Activated CD8-positive, alpha-beta T cell treated with anti-CD3 and anti-CD28 coated beads for 36 hours (primary cell): ENCODE data around the gene RPL7L1. TPM values are rescaled to one million over a fixed set of nuclear protein-coding genes. Genes with fewer than 3 reads are reported as not detected.
A peak's percentile ranks its signal among the peaks of the same experiment; 100 is the strongest.

Experiments used
- ATAC-seq: fragments of 200-7000 bp; cut with Tn5 transposase; one replicate; pipeline ENCODE4 v1.10.0; 2021; ENCODE audit warnings: mild to moderate bottlenecking, moderate library complexity
- CTCF ChIA-PET: fragments of 350-600 bp; sonication (Branson Sonifier 250); formaldehyde crosslinking; loops from one replicate; lab custom pipeline; 2021; ENCODE audit warnings: antibody characterized with exemption; lab: Charles Lee
- POLR2A ChIA-PET: fragments of 350-600 bp; sonication (Branson Sonifier 250); formaldehyde crosslinking; loops from one replicate; lab custom pipeline; 2021; ENCODE audit warnings: antibody characterized with exemption; lab: Charles Lee
- DNase-seq: peaks from one replicate; pipeline ENCODE4 v3.0.0-alpha.2; 2020
- H3K27ac Mint-ChIP-seq: one replicate; pipeline ENCODE4 v1.8.0; 2021; ENCODE audit warnings: mild to moderate bottlenecking, mixed read lengths
- H3K27me3 Mint-ChIP-seq: one replicate; pipeline ENCODE4 v1.8.0; 2021; ENCODE audit warnings: mixed read lengths
- H3K36me3 Mint-ChIP-seq: one replicate; pipeline ENCODE4 v1.8.0; 2021; ENCODE audit warnings: low read depth, mixed read lengths
- H3K4me1 Mint-ChIP-seq: one replicate; pipeline ENCODE4 v1.8.0; 2021; ENCODE audit warnings: low read depth, mixed read lengths
- H3K4me3 Mint-ChIP-seq: one replicate; pipeline ENCODE4 v1.8.0; 2021; ENCODE audit warnings: mild to moderate bottlenecking, moderate library complexity, mixed read lengths
- H3K9me3 Mint-ChIP-seq: one replicate; pipeline ENCODE4 v1.8.0; 2021; ENCODE audit warnings: mixed read lengths
- intact Hi-C: fragments of 100-400 bp; cut with micrococcal nuclease; formaldehyde crosslinking; loops from one replicate; pipeline ENCODE4 v1.10.0; 2022
- total RNA-seq, 2 experiments: library from RNA; stranded (reverse); gene quantifications; one replicate each; pipeline ENCODE4 v1.2.3, GENCODE V29; 2021
- TF ChIP-seq, protein P1 (sequence below): fragments of 200-600 bp; IDR thresholded peaks from one replicate; pipeline ENCODE4 v1.8.0; 2022; ENCODE audit warnings: antibody characterized with exemption, mild to moderate bottlenecking

RPL7L1 gene
- total RNA-seq, 2 experiments from 2014 or later: 135 to 137 TPM

DNA sequence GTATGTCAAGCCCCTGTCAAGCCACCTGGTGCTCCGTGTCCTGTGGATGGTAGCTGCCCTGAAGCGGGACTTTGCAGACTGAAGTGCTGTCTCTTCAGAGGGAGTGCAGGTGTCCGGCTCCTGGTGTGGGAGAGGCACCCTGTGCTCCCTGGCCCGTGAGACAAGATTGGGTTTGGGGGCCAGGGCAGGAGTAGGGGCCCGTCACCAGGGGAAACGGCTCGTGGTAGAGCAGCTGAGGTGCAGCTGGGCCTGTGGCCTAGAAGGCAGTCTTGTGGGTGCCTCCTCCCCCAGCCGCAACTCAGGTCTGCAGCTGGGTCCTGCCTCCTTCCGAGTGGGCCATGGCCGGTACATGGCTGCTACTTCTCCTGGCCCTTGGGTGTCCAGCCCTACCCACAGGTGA, 36.3 kb downstream of the RPL7L1 start, which contains the start of gene PTCRA:
Gene PTCRA, plus strand, starts transcription at position 322 of the 400 bp plus-strand sequence. Its CDS starts 17 bp downstream, at position 339.
- intact Hi-C loops: no loop called here
- Mint-ChIP-seq H3K4me1 (peaks cover 4% of the 10 kb centered on the region), H3K27ac (no peak within 1 kb of the TSS), H3K4me3 (no peak within 1 kb of the TSS), H3K36me3 (no peaks in the 10 kb centered on the region), H3K9me3 (no peaks in the 10 kb centered on the region), H3K27me3 (peaks cover 10% of the 10 kb centered on the region)
- ATAC-seq: peak; percentile 25
- no peak for DNase-seq
- TF ChIP-seq, protein P1, sequence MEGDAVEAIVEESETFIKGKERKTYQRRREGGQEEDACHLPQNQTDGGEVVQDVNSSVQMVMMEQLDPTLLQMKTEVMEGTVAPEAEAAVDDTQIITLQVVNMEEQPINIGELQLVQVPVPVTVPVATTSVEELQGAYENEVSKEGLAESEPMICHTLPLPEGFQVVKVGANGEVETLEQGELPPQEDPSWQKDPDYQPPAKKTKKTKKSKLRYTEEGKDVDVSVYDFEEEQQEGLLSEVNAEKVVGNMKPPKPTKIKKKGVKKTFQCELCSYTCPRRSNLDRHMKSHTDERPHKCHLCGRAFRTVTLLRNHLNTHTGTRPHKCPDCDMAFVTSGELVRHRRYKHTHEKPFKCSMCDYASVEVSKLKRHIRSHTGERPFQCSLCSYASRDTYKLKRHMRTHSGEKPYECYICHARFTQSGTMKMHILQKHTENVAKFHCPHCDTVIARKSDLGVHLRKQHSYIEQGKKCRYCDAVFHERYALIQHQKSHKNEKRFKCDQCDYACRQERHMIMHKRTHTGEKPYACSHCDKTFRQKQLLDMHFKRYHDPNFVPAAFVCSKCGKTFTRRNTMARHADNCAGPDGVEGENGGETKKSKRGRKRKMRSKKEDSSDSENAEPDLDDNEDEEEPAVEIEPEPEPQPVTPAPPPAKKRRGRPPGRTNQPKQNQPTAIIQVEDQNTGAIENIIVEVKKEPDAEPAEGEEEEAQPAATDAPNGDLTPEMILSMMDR: no peak
- ChIA-PET POLR2A (interaction anchor here (1.2 kb wide), 1 partner anchor 64 kb away, joined by 3 read pairs; the partner anchor contains the start of gene PEX6), CTCF (interaction anchor here (1.1 to 1.9 kb wide), 2 partner anchors 14 to 16 kb away, joined by 3 to 6 read pairs; no protein-coding TSS in a partner anchor)

DNA sequence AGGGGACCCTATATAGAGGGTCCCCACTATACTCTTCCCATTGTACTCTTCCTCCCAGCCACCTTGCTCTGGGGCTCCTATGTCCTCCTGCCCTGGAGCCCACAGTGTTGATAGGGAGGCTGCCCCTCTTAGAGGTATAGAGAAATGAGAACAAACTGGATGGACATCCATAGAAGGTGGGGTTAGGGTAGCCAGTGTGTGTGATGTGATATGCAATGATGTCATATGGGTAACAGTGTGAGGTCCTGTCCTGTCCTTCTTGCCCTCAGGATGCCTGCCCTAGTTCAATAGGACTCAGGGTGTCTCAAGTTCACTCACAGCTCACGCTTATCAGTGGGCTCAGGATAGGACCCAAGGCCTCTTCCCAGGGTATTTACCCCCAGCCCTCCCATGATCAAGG, 36.9 kb downstream of the RPL7L1 start:
- POLR2A ChIA-PET: no interaction called here
- CTCF ChIA-PET: interaction anchor here (1.3 to 1.9 kb wide), 2 partner anchors 13 to 15 kb away, joined by 3 to 6 read pairs; partner anchors contain the start of gene CNPY3

DNA sequence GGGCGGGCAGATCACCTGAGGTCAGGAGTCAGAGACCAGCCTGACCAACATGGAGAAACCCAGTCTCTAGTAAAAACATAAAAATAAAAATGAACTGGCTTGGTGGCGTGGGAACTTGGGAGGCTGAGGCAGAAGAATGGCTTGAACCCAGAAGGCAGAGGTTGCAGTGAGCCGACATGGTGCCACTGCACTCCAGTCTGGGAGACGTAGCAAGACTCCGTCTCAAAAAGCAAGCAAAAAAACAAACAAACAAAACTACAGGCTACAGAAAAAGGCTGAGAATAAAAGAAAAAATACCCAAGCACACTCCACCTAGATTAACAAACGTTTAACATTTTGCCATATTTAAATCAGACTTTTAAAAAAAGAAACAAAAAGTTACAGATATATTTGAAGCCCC, 42.4 kb downstream of the RPL7L1 start:
- no peaks in the 10 kb centered on the region for H3K27me3 Mint-ChIP-seq
- no peak overlapping the region for H3K27ac Mint-ChIP-seq
- no peaks in the 10 kb centered on the region for H3K4me1 Mint-ChIP-seq
- H3K9me3 Mint-ChIP-seq: no peaks in the 10 kb centered on the region
- DNase-seq: no peak
- no peaks in the 10 kb centered on the region for H3K36me3 Mint-ChIP-seq
- ATAC-seq: no peak
- TF ChIP-seq, protein P1: no peak
- ChIA-PET POLR2A (no interaction called here), CTCF (no interaction called here)
- intact Hi-C loops: no loop called here
- no peak overlapping the region for H3K4me3 Mint-ChIP-seq

More for the DNA sequence above, 36.9 kb downstream of the RPL7L1 start:
- TF ChIP-seq, protein P1: no peak
- Mint-ChIP-seq H3K27me3 (peaks cover 7% of the 10 kb centered on the region), H3K36me3 (no peaks in the 10 kb centered on the region), H3K27ac (no peak overlapping the region), H3K9me3 (no peaks in the 10 kb centered on the region), H3K4me3 (no peak overlapping the region), H3K4me1 (peaks cover 2% of the 10 kb centered on the region)
- ATAC-seq (peak; percentile 65), DNase-seq (no peak)
- intact Hi-C loops: no loop called here

DNA sequence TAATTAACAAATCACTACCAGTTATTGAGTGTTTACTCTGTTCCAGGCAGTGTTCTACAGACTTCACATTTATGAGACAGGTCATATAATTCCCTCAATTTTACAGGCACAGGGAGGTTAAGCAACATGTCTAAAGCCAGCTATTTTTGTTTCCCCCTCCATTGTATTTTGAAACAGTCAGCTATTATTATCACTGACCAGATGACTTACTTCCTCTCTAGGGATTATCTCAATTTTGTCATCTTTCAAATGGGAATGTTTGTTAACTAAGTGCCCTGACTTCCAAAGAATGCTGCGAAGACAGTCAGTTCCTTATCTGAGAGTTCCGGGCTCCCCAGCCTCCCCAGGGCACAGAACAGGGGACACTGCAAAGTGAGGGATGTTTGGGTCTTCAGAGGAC, 44.2 kb downstream of the RPL7L1 start:
- TF ChIP-seq, protein P1: no peak
- ATAC-seq (no peak), DNase-seq (no peak)
- Mint-ChIP-seq H3K27ac (no peak overlapping the region), H3K27me3 (no peaks in the 10 kb centered on the region), H3K36me3 (no peaks in the 10 kb centered on the region), H3K9me3 (no peaks in the 10 kb centered on the region), H3K4me1 (peaks cover 4% of the 10 kb centered on the region), H3K4me3 (no peak overlapping the region)
- intact Hi-C loops: no loop called here
- CTCF ChIA-PET: no interaction called here
- POLR2A ChIA-PET: no interaction called here

DNA sequence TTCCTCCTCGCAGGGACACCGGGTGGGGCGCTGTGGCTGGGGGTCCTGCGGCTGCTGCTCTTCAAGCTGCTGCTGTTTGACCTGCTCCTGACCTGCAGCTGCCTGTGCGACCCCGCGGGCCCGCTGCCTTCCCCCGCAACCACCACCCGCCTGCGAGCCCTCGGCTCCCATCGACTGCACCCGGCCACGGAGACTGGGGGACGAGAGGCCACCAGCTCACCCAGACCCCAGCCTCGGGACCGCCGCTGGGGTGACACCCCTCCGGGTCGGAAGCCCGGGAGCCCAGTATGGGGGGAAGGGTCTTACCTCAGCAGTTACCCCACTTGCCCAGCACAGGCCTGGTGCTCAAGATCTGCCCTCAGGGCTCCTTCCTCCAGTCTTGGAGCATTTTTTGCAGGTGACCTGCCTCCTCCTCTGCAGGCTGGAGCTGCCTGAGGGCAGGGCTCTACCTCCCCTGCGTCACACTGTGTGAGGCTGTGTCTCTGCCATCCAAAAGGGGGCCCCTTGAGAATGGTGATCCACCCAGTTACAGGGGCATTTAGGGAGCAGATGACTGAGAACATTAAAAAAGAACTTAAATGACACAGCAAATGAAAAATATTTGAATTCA, 45.9 kb downstream of the RPL7L1 start:
- POLR2A ChIA-PET: no interaction called here
- H3K27ac Mint-ChIP-seq: no peak overlapping the region
- intact Hi-C loops: no loop called here
- no peaks in the 10 kb centered on the region for H3K27me3 Mint-ChIP-seq
- TF ChIP-seq, protein P1: no peak
- H3K36me3 Mint-ChIP-seq: peaks cover 4% of the 10 kb centered on the region
- H3K9me3 Mint-ChIP-seq: no peaks in the 10 kb centered on the region
- DNase-seq (no peak), ATAC-seq (no peak)
- CTCF ChIA-PET: interaction anchor here (0.5 kb wide), 1 partner anchor 26 kb away, joined by 3 read pairs; no protein-coding TSS in a partner anchor
- H3K4me3 Mint-ChIP-seq: no peak overlapping the region
- peaks cover 8% of the 10 kb centered on the region for H3K4me1 Mint-ChIP-seq
